ENCODE data around the gene PHB1.
A peak's percentile ranks its signal among the peaks of the same experiment; 100 is the strongest.

The PHB1 gene

DNA sequence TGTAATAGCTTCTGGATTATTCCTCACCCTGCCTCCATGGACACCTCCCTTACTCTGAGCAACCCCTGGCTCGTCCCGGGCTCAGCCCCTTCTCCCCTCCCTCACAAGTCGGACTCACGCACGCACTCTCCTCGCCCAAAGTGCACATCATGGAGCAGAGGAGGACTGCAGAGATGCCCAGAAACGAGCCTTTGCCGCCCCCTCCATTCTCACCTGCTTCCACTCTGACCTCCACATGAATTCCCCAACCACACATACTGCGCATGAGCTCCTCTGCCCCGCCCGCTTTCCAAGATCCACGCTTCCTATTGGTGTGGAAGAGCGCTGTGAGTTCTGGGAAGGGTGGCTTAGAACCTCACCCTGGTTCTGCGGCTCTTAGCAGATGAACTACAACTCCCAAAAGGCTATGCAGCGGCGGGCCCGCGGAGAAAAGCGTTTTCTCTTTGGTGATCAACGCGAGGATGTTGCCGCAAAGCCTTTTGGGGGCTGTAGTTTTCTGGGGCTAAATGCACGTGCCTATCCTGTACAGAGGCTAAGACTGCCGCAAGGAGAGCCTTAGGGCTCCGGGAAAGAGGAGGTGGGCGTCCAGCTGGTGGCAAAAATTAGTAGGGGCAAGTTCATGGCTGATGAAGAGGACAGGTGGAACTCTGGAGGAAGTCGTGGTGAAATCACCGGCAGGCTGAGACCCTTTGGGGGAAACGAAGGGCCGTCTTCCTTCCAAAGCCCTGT lies at the start of gene PHB1:
TSS of gene PHB1 (minus strand) at position 261 of the 729 bp plus-strand sequence. CDS start 1,618 bp downstream, outside the sequence.
- peak; percentile 98 for DNase-seq

DNA sequence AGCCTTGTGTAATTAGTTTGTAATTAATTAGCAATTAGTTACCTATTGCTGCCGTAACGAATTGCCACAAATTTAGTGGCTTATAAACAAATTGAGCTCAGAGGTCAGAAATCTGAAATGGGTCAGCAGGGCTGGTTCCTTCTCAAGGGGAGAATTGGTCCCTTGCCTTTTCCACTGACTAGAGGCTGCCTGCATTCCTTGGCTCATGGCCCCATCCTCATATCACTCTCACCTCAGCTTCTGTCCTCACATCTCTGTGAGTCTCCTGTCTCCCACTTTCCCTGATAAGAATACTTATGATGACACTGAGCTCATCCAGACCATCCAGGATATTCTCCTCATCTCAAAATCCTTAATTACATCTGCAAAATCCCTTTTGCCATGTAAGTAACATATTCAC lies 49.4 kb upstream of the PHB1 start:
- DNase-seq: no peak

DNA sequence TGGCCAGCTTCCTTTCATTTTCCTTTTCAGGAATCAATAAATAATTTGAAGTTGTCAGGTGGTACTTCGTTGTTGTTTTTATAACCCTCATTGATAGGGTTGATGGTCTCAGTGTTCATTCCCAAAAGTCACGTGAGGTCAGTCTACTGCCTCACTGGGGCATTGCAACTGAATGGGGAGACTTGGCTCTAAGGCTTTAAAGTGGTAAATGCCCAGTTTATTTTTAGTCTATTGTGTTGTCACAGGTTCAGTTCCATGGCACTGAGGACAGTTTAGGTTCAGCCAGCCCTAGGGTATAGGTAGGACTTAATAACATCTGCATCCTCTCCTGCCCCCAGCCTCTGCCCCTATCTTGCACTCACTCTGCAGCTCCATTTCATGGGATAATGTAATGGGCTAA lies 46.9 kb upstream of the PHB1 start:
- DNase-seq: no peak

- no peak for DNase-seq
Measured at GRCh38 chr17:49460401-49460800, 45.7 kb upstream of the PHB1 start.

DNA sequence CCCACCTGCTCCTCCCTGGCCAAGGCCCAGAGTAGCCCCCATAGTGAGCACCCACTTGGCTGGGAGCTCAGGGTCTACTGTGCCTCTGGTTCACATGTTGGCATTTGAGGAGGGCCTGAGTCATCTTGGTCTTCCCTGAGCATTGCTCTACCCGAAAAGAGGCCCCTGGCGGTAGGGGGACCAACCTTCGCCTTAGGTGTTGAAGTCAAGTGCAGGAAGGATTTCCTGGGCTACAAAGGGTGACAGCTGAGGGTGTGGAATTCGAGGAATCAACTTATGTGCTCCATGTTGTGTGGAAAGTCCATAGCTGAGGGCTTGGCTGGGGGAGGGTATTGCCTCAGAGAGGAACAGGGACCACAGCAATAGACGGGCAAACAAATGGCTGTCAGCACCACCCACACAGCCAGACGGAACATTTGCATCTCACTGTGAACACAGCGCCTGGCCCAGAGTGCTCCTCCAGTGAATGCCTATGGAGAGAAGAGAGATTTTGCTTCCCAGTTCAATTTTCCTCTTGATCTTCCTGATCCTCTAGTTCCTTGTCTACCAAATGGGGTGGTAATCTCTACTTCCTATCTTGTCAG lies 44.8 kb upstream of the PHB1 start:
- no peak for DNase-seq

DNA sequence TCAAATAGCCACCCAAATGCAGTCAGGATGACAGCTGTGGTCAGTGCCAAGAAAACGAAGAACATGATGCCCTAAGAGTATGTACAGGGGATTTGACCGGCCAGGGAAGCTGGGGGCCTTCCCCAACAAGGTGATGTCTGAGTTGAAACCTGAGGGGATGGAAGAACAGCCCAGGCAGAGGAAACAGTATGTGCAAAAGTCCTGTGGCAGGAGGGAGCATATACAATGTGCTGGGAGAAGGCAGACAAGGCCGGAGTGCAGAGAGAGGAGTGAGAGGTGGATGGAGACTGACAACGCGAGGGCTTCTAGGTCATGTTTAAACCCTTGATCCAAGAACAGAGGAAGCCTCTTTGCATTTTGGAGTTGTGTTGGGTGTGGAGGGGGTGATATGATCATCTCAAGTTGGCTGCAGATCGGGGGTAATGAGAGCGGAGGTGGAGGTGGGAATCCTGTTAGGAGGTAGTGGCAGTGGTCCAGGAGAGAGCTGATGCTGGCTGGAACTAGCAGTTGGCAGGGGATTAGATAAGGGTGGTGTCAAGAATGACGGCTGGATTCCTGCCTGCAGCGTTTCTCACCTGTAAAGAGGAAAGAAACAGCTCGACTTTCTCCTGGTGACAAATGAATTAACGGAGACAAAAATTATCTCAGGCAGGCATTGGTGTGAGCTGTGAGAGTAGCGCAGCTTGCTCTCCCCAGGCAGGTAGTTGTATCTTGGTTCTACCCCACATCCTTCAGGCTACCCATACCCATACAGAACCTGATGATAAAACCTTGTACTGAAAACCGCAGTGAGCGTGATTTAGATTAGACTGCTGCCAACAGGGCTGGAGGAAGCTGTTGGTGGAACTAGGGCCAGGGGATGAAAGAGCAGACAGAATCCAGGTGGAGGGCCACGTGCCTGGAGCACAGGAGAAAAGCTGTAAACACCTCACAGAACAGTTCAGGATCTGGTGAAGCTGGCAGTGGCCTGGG lies 43.2 kb upstream of the PHB1 start:
- DNase-seq: no peak

GRCh38 chr17:49456183-49456965 lies 41.7 kb upstream of the PHB1 start:
- no peak for DNase-seq

GRCh38 chr17:49455272-49455861 lies 40.7 kb upstream of the PHB1 start:
- no peak for DNase-seq

- no peak for DNase-seq
Measured at GRCh38 chr17:49454050-49454449, 39.4 kb upstream of the PHB1 start.

GRCh38 chr17:49452661-49453060 lies 38.0 kb upstream of the PHB1 start:
- no peak for DNase-seq

- DNase-seq: no peak
Measured at GRCh38 chr17:49452201-49452600, 37.5 kb upstream of the PHB1 start.

DNA sequence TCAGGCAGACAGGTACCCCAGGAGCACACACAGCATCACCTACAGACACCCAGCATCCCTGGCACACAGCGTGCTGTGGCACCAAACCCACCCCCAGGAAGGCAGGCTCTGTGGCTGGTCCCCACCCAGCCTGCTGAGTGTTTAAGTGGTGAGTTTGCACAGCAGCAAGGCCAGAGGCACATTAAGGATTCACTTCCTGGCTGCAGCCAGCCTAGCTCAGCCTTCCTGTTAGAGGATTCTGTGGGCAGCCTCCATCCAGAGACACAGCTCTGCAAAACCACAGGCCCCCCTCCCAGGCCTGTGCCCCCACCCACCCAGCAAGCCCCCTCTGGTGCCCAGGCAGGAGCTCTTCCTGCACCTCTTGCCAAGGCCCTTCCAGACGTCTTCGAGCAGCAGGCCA lies 36.1 kb upstream of the PHB1 start:
- DNase-seq: no peak

DNA sequence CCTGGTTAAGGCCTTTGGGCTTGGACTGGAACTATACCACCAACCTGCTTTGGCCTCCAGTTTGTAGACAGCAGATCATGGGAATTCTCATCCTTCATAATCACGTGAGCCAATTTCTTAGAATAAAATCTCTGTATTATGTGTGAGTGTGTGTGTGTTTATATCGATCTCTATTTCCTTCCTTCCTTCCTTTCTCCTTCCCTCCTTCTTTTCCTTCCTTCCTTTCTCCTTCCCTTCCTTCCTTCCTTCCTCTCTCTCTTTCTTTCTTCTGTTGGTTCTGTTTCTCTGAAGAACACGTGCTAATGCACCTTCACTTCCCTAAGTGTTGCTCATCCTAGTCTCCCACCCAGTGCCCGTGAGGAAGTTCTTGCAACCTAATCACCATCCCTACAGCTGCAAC lies 35.5 kb upstream of the PHB1 start:
- DNase-seq: no peak

DNA sequence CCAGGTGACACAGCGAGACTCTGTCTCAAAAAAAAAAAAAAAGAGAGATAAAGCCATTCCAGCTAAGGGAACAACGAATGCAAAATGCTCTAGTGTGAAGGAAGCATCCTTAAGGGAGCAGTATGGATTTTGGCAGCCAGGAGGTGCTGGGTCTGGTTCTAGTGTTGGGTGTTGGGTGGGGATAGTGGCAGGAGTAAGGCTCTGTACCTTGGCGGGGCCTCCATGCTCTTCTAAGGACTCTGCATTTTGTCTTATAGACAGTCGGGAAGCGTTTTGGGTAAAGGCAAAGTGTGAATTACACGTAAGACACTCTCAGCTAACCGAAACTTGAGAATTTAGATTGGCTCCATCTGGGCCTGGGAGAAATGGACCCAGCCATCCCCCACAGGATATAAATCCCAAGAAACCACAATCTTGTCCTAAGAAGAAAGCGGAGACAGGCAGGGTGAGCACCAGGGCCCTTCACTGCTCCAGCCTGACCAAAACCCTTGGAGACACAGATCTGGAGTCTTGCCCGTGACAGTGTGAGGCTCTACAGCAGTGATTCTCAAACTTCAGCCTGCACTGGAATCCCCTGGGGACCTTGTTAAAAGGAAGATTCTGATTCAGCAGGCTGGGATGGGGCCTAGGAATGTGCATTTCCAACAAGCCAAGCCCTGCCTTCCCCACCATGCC lies 33.1 kb upstream of the PHB1 start:
- no peak for DNase-seq

- DNase-seq: no peak
Measured at GRCh38 chr17:49445591-49445990, 30.9 kb upstream of the PHB1 start.

GRCh38 chr17:49444384-49444783 lies 29.7 kb upstream of the PHB1 start:
- DNase-seq: no peak

DNA sequence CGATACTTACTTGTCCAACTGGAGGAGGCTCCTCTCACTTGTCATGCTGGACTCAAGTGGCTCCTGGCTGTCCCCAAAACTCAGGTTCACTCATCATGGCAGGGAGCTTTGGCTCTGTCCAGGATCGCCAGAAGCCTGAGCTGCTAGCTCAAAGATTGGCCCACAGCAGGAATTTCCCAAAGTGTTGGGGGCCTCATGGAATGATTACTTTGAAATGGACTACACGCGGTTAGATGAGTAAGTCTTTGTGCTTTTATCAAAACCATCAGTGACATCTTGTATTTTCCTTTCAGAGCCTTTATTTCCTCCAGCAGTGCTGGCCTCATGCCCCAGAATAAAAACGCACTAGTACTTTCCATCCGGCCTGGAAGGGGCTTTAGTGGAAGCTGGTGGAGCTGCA lies 29.2 kb upstream of the PHB1 start:
- no peak for DNase-seq

DNA sequence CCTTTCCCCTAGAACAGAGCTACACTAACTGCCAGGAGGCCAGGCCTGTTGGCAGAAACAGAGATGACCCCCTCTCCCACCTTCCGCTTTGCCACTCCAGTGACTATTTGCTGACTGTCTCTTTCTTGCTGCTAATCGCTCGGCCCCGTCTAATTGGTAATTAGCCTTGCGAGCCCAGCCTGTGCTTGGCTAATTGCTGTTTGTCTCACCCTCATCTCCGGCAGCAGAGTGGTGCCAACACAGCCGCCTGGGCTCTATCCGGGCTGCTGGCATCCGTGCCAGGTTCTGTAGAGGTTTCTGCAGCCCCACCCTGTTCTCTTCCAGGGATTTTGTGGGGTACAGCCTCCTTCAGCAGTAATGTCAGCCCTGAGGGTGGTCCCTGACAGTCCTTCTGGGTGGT lies 27.4 kb upstream of the PHB1 start:
- DNase-seq: no peak

DNA sequence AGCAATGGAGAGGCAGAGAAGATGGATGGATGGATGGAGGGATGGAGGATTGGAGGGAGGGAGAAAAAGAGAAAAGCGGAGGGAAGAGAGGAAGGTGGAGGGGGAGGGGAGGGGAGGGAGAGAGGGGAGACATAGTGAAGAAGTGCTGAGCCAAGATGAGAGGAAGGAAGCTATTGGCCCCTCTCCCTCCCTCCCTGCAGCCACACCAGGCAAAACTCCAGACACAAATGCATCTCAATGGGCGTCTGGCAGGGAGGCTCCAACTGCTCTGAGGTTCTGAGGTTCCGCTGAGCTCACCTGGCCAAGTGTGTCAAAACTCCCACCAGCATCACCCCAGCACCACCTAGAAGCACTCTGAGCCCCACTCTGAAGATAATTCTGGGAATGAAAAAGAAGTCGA lies 26.9 kb upstream of the PHB1 start:
- no peak for DNase-seq

GRCh38 chr17:49440581-49440980 lies 25.9 kb upstream of the PHB1 start:
- DNase-seq: no peak

- no peak for DNase-seq
Measured at GRCh38 chr17:49439673-49440571, 25.2 kb upstream of the PHB1 start.
